HG03097 (cell line): Measurements from ENCODE around the gene PRKCH.
"Not testable (repeated sequence)": the region's sequence is repeated elsewhere in the genome, so short reads cannot be mapped to it uniquely, and the experiment has no call there.

Source experiments
- ATAC-seq: cut with Tn5 transposase; IDR thresholded peaks from one replicate; pipeline ENCODE4 v1.9.1; 2021; ENCODE audit not compliant: unreplicated experiment, low FRiP score

PRKCH gene

GRCh38 chr14:61451491-61451890 lies 130.1 kb downstream of the PRKCH start:
- ATAC-seq: no peak

GRCh38 chr14:61451891-61452400 lies 130.6 kb downstream of the PRKCH start:
- ATAC-seq: no peak

- ATAC-seq: no peak
These were observed 131.1 kb downstream of the PRKCH start for GRCh38 chr14:61452452-61452851.

- ATAC-seq: no peak
These were observed 131.9 kb downstream of the PRKCH start for GRCh38 chr14:61453103-61453767.

- no peak for ATAC-seq
These were observed 133.2 kb downstream of the PRKCH start for GRCh38 chr14:61454545-61454944.

DNA sequence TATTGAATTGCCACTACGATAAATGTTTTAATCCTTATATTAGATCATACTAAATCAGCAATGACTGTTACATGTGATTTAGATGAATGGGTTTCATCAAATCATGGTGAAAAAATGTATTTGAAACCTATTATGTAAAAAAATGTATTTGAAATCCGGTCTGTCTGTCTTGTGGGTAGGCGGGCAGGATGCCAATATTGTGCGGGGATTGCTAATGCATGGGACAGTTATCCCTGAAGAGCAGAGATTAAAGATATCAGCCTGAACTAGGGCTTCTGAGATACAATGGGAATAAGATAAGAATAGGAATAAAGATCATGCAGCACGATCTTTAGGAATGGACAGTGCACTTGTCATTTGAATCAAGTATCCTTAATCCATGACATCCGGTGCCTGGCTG lies 134.0 kb downstream of the PRKCH start:
- no peak for ATAC-seq

DNA sequence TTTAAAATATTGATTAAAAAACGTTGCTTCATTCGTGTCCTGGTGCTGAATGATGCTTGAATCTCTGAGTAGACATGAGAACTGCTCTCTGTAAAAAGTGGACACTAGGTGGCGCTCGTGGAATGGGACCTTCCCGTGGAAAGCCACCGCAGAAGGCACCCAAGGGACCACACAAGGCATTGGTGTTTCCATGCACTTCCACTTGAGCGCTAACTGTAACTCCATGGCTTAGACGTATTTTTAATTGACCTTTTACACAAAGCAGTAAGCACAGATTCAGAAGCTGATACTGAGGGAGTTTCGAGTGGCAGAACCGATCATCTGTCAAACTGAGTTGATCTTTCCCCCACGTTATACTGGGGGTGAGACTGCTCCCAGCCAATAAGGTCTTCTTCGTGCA lies 135.3 kb downstream of the PRKCH start:
- ATAC-seq: peak; percentile 54

- no peak for ATAC-seq
These were observed 137.4 kb downstream of the PRKCH start for GRCh38 chr14:61458766-61459165.

DNA sequence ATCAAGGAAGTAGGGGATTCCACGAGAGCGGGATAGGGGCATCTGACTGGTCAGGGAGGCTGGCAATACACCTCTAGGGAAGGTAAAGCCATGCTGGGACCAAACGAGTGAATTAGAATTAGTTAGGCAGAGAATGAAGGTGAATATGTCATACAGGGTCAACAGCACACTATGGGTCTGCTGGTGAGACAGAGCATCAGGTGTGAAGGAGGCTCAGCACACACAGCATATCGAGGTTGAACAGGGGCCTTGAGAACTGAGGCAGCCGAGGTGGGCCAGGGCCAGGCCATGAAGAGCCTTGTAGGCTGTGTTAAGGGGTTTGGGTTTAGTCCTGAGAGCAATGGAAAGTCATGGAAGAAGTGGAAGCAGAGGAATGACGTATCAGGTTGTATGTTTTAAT lies 137.8 kb downstream of the PRKCH start:
- no peak for ATAC-seq

- ATAC-seq: no peak
These were observed 138.7 kb downstream of the PRKCH start for GRCh38 chr14:61460063-61460462.

DNA sequence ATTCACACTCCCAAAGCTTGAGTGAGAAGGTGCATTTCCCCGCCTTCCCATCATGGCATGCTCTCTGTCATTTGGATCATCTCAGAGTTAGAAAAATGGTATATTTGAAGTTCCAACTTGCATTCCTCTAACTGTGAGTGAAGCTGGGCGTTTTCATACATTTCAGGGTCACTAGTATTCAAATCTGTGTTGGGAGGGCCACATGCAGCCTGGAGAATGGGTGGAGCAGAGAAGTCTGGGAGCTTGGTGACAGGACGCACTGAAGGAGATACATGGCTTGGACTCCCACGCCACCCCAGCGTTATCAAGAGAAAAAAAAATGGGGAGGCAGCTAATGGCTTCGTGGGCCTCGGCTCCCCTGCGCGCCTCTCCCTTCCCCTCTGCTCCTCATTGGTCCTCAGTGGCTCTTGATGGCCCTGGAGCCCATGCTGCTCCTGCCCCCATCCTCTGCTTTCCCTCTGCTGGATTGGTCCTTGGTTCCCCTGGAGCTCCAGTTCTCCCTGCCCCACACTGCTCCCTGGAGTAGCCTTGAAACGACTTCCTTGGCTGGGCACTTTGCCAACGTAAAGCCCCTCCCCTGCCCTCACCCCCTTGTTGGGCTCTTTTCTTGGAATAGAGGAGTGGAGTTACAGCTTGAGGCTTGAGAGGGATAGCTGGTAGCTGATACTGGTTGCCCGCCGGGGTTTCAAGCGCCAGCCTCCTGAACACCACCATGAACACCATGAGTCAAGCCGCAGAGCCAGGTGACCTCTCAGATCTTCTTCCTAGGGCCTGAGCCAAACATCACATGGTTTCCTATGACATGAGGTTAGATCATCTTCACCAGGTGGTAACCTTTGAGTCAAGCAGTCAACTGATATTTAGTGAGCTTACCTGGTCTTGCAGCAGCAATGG lies 139.6 kb downstream of the PRKCH start:
- ATAC-seq: no peak

DNA sequence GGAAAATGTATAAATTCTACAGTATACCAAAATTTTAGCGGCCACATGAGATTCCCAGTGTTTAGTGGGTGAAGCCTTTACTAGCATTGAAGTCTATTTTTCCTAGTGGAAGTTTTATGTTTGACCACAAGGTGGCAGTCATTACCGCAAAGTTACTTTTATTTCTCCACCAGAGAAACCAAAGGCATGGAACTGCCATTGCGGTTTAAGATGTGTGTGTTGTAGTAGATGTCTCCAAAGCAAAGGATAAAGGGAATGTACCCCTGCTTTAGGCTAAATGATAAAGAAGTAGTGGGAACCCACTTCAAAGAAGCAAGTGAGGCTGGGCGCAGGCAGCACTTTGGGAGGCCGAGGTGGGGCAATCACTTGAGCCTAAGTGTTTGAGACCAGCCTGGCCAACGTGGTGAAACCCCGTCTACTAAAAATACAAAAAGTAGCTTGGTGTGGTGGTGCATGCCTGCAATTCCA lies 140.5 kb downstream of the PRKCH start:
- ATAC-seq: no peak

GRCh38 chr14:61462566-61463193 lies 141.3 kb downstream of the PRKCH start:
- ATAC-seq: no peak

- no peak for ATAC-seq
These were observed 142.4 kb downstream of the PRKCH start for GRCh38 chr14:61463664-61464285.

DNA sequence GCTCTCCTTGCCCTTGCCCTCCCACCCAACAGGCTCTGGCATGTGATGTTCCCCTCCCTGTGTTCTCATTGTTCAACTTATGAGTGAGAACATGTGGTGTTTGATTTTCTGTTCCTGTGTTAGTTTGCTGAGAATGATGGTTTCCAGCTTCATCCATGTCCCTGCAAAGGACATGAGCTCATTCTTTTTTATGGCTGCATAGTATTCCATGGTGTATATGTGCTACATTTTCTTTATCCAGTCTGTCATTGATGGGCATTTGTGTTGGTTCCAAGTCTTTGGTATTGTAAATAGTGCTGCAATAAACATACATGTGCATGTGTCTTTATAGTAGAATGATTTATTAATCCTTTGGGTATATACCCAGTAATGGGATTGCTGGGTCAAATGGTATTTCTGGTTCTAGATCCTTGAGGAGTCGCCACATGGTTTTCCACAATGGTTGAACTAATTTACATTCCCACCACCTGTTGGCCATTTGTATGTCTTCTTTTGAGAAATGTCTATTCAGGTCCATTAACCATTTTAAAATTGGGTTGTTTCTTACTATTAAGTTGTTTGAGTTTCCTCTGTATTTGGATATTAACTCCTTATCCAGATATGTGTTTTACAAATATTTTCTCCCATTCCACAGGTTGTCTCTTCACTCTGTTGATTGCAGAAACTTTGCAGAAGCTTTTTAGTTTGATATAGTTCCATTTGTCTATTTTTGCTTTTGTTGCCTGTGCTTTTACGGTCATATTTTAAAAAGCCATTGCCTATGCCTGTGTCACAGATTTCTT lies 143.4 kb downstream of the PRKCH start:
- not testable (repeated sequence) for ATAC-seq

- ATAC-seq: no peak
These were observed 145.0 kb downstream of the PRKCH start for GRCh38 chr14:61466249-61466904.

DNA sequence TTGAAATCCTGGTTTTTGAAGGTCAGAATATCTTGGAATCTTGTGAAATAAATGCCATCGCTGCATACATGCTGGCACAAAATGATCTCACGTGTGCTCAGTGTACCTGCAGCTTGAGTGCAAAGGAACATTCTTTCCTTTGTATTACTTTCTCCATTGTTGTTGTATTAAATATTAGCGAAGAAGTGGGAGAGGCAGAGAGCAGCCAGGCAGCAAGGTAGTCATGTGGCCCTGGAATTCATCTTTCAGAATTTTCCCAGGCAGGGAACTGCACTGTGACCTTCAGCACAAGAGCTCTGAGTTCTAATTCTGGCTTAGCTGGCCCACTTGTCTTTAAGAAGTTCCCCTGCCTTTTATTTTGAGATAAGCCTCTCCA lies 145.5 kb downstream of the PRKCH start:
- ATAC-seq: no peak

DNA sequence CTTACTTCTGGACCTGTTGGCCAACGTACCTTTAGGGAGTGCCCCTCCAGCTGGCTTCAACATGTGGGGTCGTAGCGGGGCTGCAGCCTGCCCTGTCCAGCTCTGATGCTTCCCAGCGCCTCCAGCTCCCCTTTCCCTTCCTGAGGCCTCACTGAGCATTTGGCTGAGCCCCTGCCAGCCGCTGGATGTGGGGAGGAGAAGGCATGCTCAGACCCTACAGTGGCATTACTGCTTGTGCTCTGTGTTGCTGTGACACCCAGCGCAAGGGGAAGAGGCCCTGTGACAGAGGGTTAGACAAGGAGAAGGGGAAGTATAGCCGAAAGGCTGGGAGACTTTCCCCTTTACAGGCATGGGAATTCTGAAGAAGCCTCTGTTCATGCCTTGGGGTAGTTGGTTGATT lies 145.9 kb downstream of the PRKCH start:
- ATAC-seq: no peak

GRCh38 chr14:61468063-61468825 lies 146.9 kb downstream of the PRKCH start:
- ATAC-seq: no peak
